CD4-positive, alpha-beta memory T cell (primary cell): Measurements from ENCODE around the gene KLRF2. TPM values are rescaled to one million over a fixed set of nuclear protein-coding genes. Genes with fewer than 3 reads are reported as not detected.

Source experiments
- CTCF ChIA-PET: fragments of 350-600 bp; sonication (Branson Sonifier 250); formaldehyde crosslinking; loops from one replicate; lab custom pipeline; 2021; ENCODE audit warnings: inconsistent platforms; ENCODE audit not compliant: partially characterized antibody; lab: Charles Lee
- POLR2A ChIA-PET: fragments of 350-600 bp; sonication (Branson Sonifier 250); formaldehyde crosslinking; loops from one replicate; lab custom pipeline; 2021; ENCODE audit not compliant: partially characterized antibody; lab: Charles Lee
- DNase-seq, 5 donors: peaks; one replicate each; pipeline versions ENCODE4 v3.0.0 to v3.0.0-alpha.2; 2020 to 2022; ENCODE audit warnings: mixed read lengths in 1 of 5
- H3K27ac ChIP-seq: one replicate; pipeline ENCODE4 v1.7.0; 2013; ENCODE audit warnings: low read depth, low read length
- H3K27me3 ChIP-seq: 2 replicates; pipeline ENCODE4 v1.7.0; 2013; ENCODE audit warnings: mild to moderate bottlenecking, low read length, moderate library complexity; ENCODE audit not compliant: insufficient read depth
- H3K36me3 ChIP-seq: 2 replicates; pipeline ENCODE4 v1.7.0; 2013; ENCODE audit warnings: mild to moderate bottlenecking, low read length, moderate library complexity; ENCODE audit not compliant: insufficient read depth
- H3K4me1 ChIP-seq: 2 replicates; pipeline ENCODE4 v1.7.0; 2013; ENCODE audit warnings: mild to moderate bottlenecking, low read length, moderate library complexity; ENCODE audit not compliant: insufficient read depth
- H3K4me3 ChIP-seq, 2 donors: one replicate each; pipeline ENCODE4 v1.7.0; 2013; ENCODE audit warnings: low read length in 2 of 2, mild to moderate bottlenecking in 1 of 2
- H3K9me3 ChIP-seq, 2 donors: one replicate each; pipeline ENCODE4 v1.7.0; 2013; ENCODE audit warnings: low read length in 2 of 2, control low read depth in 1 of 2; ENCODE audit not compliant: control insufficient read depth in 1 of 2
- H3K27ac Mint-ChIP-seq, 7 donors: one replicate each; pipeline ENCODE4 v1.8.0; 2020 to 2021; ENCODE audit warnings: mixed read lengths in 7 of 7, mild to moderate bottlenecking in 6 of 7, inconsistent platforms in 3 of 7, moderate library complexity in 3 of 7
- H3K27me3 Mint-ChIP-seq, 2 donors: one replicate each; pipeline ENCODE4 v1.8.0; 2020 to 2021; ENCODE audit warnings: mixed read lengths in 2 of 2
- H3K36me3 Mint-ChIP-seq, 2 donors: one replicate each; pipeline ENCODE4 v1.8.0; 2020 to 2021; ENCODE audit warnings: mixed read lengths in 2 of 2, inconsistent platforms in 1 of 2, mild to moderate bottlenecking in 1 of 2
- H3K4me1 Mint-ChIP-seq, 4 donors: one replicate each; pipeline ENCODE4 v1.8.0; 2020 to 2021; ENCODE audit warnings: mixed read lengths in 4 of 4, mild to moderate bottlenecking in 1 of 4
- H3K4me3 Mint-ChIP-seq, 8 donors: one replicate each; pipeline ENCODE4 v1.8.0; 2020 to 2021; ENCODE audit warnings: mixed read lengths in 8 of 8, mild to moderate bottlenecking in 7 of 8, moderate library complexity in 6 of 8, inconsistent platforms in 3 of 8
- H3K9me3 Mint-ChIP-seq, 8 donors: one replicate each; pipeline ENCODE4 v1.8.0; 2020 to 2021; ENCODE audit warnings: mixed read lengths in 8 of 8, mild to moderate bottlenecking in 5 of 8, inconsistent platforms in 3 of 8, moderate library complexity in 1 of 8
- intact Hi-C: fragments of 100-400 bp; cut with micrococcal nuclease; formaldehyde crosslinking; loops from one replicate; pipeline ENCODE4 v1.15.1; 2023
- polyA plus RNA-seq, 2 donors: library from polyadenylated mRNA; unstranded; fragments of 300-500 nt; fragmentation: Illumina TruSeq; gene quantifications; one replicate each; pipeline ENCODE4 v1.2.3, GENCODE V29; 2021
- total RNA-seq, 2 experiments: library from RNA; stranded (reverse); gene quantifications; one replicate each; pipeline ENCODE4 v1.2.3, GENCODE V29; 2021

The KLRF2 gene
- total and polyA plus RNA-seq, 4 experiments from 2014 or later, result not detected

GRCh38 chr12:9880532-9881078 is 684 bp upstream of the KLRF2 start:
- Histone ChIP-seq H3K9me3 (no peaks in the 10 kb centered on the region), H3K27ac (no peak overlapping the region), H3K4me1 (no peaks in the 10 kb centered on the region), H3K27me3 (no peaks in the 10 kb centered on the region), H3K4me3 (no peak overlapping the region), H3K36me3 (no peaks in the 10 kb centered on the region)
- ChIA-PET CTCF (interaction anchor here (0.8 kb wide), 1 partner anchor 42 kb away, joined by 3 read pairs; no protein-coding TSS in a partner anchor), POLR2A (no interaction called here)
- H3K4me3 Mint-ChIP-seq, result no peak overlapping the region
- H3K27me3 Mint-ChIP-seq, result peaks cover 0 to 1% of the 10 kb centered on the region in 2 donors
- no peak overlapping the region for H3K27ac Mint-ChIP-seq
- intact Hi-C loops, result no loop called here
- H3K4me1 Mint-ChIP-seq, result peaks cover 0 to 5% (median 3%) of the 10 kb centered on the region in 4 donors
- no peak for DNase-seq
- no peaks in the 10 kb centered on the region for H3K36me3 Mint-ChIP-seq
- no peaks in the 10 kb centered on the region for H3K9me3 Mint-ChIP-seq

GRCh38 chr12:9881988-9882387 is 699 bp downstream of the KLRF2 start:
- Histone ChIP-seq H3K36me3 (no peaks in the 10 kb centered on the region), H3K27ac (no peak overlapping the region), H3K27me3 (no peaks in the 10 kb centered on the region), H3K4me3 (no peak overlapping the region), H3K4me1 (no peaks in the 10 kb centered on the region), H3K9me3 (no peaks in the 10 kb centered on the region)
- ChIA-PET POLR2A (no interaction called here), CTCF (no interaction called here)
- no peak for DNase-seq
- H3K4me1 Mint-ChIP-seq, result peaks cover 0 to 5% (median 3%) of the 10 kb centered on the region in 4 donors
- H3K36me3 Mint-ChIP-seq, result no peaks in the 10 kb centered on the region
- no peaks in the 10 kb centered on the region for H3K9me3 Mint-ChIP-seq
- H3K4me3 Mint-ChIP-seq, result no peak overlapping the region
- intact Hi-C loops, result no loop called here
- H3K27me3 Mint-ChIP-seq, result peaks cover 0 to 1% of the 10 kb centered on the region in 2 donors
- H3K27ac Mint-ChIP-seq, result no peak overlapping the region

GRCh38 chr12:9883175-9883574 is 1.9 kb downstream of the KLRF2 start:
- Mint-ChIP-seq H3K36me3 (no peaks in the 10 kb centered on the region), H3K4me3 (no peak overlapping the region)

GRCh38 chr12:9888665-9889273 is 7.5 kb downstream of the KLRF2 start:
- Histone ChIP-seq H3K4me1 (peaks cover 7% of the 10 kb centered on the region), H3K27me3 (no peaks in the 10 kb centered on the region), H3K36me3 (no peaks in the 10 kb centered on the region), H3K4me3 (no peak overlapping the region), H3K27ac (no peak overlapping the region), H3K9me3 (no peaks in the 10 kb centered on the region)
- peak overlapping the region in 3 of 7 donors; percentile 49 to 76 (median 76) for H3K27ac Mint-ChIP-seq
- ChIA-PET POLR2A (interaction anchor here (1.1 kb wide), 1 partner anchor 19 kb away, joined by 3 read pairs; the partner anchor contains the start of gene CLEC2B), CTCF (no interaction called here)
- peaks cover 0 to 3% (median 0%) of the 10 kb centered on the region in 8 donors for H3K9me3 Mint-ChIP-seq
- no peaks in the 10 kb centered on the region for H3K27me3 Mint-ChIP-seq
- DNase-seq, result no peak
- intact Hi-C loops, result no loop called here
- H3K4me3 Mint-ChIP-seq, result peak overlapping the region in 2 of 8 donors; percentile 10 to 29
- peaks cover 7 to 11% (median 8%) of the 10 kb centered on the region in 4 donors for H3K4me1 Mint-ChIP-seq
- H3K36me3 Mint-ChIP-seq, result no peaks in the 10 kb centered on the region

More at GRCh38 chr12:9883175-9883574, 1.9 kb downstream of the KLRF2 start:
- DNase-seq, result no peak
- Histone ChIP-seq H3K27me3 (no peaks in the 10 kb centered on the region), H3K36me3 (no peaks in the 10 kb centered on the region), H3K4me3 (no peak overlapping the region), H3K27ac (no peak overlapping the region), H3K4me1 (no peaks in the 10 kb centered on the region), H3K9me3 (no peaks in the 10 kb centered on the region)
- intact Hi-C loops, result no loop called here
- POLR2A ChIA-PET, result no interaction called here
- CTCF ChIA-PET, result no interaction called here
- Mint-ChIP-seq H3K27me3 (peaks cover 0 to 1% of the 10 kb centered on the region in 2 donors), H3K27ac (no peak overlapping the region), H3K4me1 (peaks cover 0 to 5% (median 2%) of the 10 kb centered on the region in 4 donors), H3K9me3 (no peaks in the 10 kb centered on the region)

GRCh38 chr12:9895215-9895971 is 14.1 kb downstream of the KLRF2 start:
- H3K4me1 ChIP-seq, result no peaks in the 10 kb centered on the region
- ChIA-PET POLR2A (interaction anchor here (0.6 kb wide), 1 partner anchor 11 kb away, joined by 3 read pairs; no protein-coding TSS in a partner anchor), CTCF (interaction anchor here (1.0 to 1.7 kb wide), 3 partner anchors 12 to 54 kb away, joined by 3 to 5 read pairs (median 4); no protein-coding TSS in a partner anchor)
- Mint-ChIP-seq H3K4me1 (peaks cover 0 to 1% (median 0%) of the 10 kb centered on the region in 4 donors), H3K27me3 (peaks cover 7 to 8% of the 10 kb centered on the region in 2 donors), H3K36me3 (no peaks in the 10 kb centered on the region), H3K9me3 (peaks cover 0 to 3% (median 0%) of the 10 kb centered on the region in 8 donors), H3K4me3 (no peak overlapping the region), H3K27ac (no peak overlapping the region)
- no peaks in the 10 kb centered on the region for H3K27me3 ChIP-seq
- H3K4me3 ChIP-seq, result no peak overlapping the region
- intact Hi-C loops, result no loop called here
- H3K27ac ChIP-seq, result no peak overlapping the region
- no peaks in the 10 kb centered on the region for H3K9me3 ChIP-seq
- no peak for DNase-seq
- no peaks in the 10 kb centered on the region for H3K36me3 ChIP-seq

- no peak for DNase-seq
- Histone ChIP-seq H3K27me3 (no peaks in the 10 kb centered on the region), H3K9me3 (peaks cover 0 to 4% of the 10 kb centered on the region in 2 donors), H3K4me1 (no peaks in the 10 kb centered on the region), H3K36me3 (no peaks in the 10 kb centered on the region), H3K4me3 (no peak overlapping the region), H3K27ac (no peak overlapping the region)
- Mint-ChIP-seq H3K36me3 (no peaks in the 10 kb centered on the region), H3K4me1 (peaks cover 0 to 1% (median 0%) of the 10 kb centered on the region in 4 donors), H3K27ac (no peak overlapping the region), H3K9me3 (peaks cover 0 to 16% (median 10%) of the 10 kb centered on the region in 8 donors), H3K4me3 (no peak overlapping the region), H3K27me3 (peaks cover 8% of the 10 kb centered on the region in 2 donors)
- intact Hi-C loops, result no loop called here
- ChIA-PET POLR2A (no interaction called here), CTCF (no interaction called here)
These were observed 16.2 kb downstream of the KLRF2 start for GRCh38 chr12:9897535-9897934.

GRCh38 chr12:9899209-9899608 is 17.9 kb downstream of the KLRF2 start:
- Mint-ChIP-seq H3K4me1 (peaks cover 0 to 1% (median 0%) of the 10 kb centered on the region in 4 donors), H3K27ac (peak overlapping the region in 1 of 7 donors; percentile 3), H3K36me3 (peaks cover 3 to 6% of the 10 kb centered on the region in 2 donors), H3K27me3 (peaks cover 7 to 8% of the 10 kb centered on the region in 2 donors), H3K4me3 (no peak overlapping the region), H3K9me3 (peaks cover 0 to 27% (median 18%) of the 10 kb centered on the region in 8 donors)
- Histone ChIP-seq H3K36me3 (no peaks in the 10 kb centered on the region), H3K27me3 (no peaks in the 10 kb centered on the region), H3K9me3 (peaks cover 0 to 8% of the 10 kb centered on the region in 2 donors), H3K4me3 (no peak overlapping the region), H3K27ac (no peak overlapping the region), H3K4me1 (no peaks in the 10 kb centered on the region)
- no peak for DNase-seq
- intact Hi-C loops, result no loop called here
- ChIA-PET CTCF (no interaction called here), POLR2A (no interaction called here)
